SK-N-SH treated with all-trans-retinoic acid at 6 μM for 48 hours (cell line): ENCODE data around the gene EID3.

Source experiments
- GLIS3 ChIP-seq: fragments of 250-450 bp; sonication (Bioruptor Pico); IDR thresholded peaks from 2 replicates; pipeline ENCODE4 v1.5.0; 2020; ENCODE audit warnings: mild to moderate bottlenecking, moderate library complexity
- ISL1 ChIP-seq: fragments of 250-450 bp; sonication (Bioruptor Pico); IDR thresholded peaks from 2 replicates; pipeline ENCODE4 v2.1.2; 2022; ENCODE audit warnings: mild to moderate bottlenecking, moderate library complexity
- RARB ChIP-seq: fragments of 250-450 bp; sonication (Bioruptor Pico); IDR thresholded peaks from 2 replicates; pipeline ENCODE4 v1.8.0; 2021; ENCODE audit warnings: mild to moderate bottlenecking, moderate library complexity
- ZFP3 ChIP-seq: fragments of 250-450 bp; sonication (Bioruptor Pico); IDR thresholded peaks from 2 replicates; pipeline ENCODE4 v1.5.0; 2020; ENCODE audit warnings: mild to moderate bottlenecking, moderate library complexity

GRCh38 chr12:104257913-104258472 lies 45.5 kb upstream of the EID3 start:
- TF ChIP-seq RARB (CRISPR knock-in tag): no peak
- TF ChIP-seq ZFP3 (CRISPR knock-in tag): no peak
- no peak for TF ChIP-seq ISL1 (CRISPR knock-in tag)
- no peak for TF ChIP-seq GLIS3
